CD4-positive, alpha-beta memory T cell (primary cell): ENCODE measurements around the gene RTP5. TPM values are rescaled to one million over a fixed set of nuclear protein-coding genes. Genes with fewer than 3 reads are reported as not detected.
A peak's percentile ranks its signal among the peaks of the same experiment; 100 is the strongest.

Source experiments
- CTCF ChIA-PET: fragments of 350-600 bp; sonication (Branson Sonifier 250); formaldehyde crosslinking; loops from one replicate; lab custom pipeline; 2021; ENCODE audit warnings: inconsistent platforms; ENCODE audit not compliant: partially characterized antibody; lab: Charles Lee
- POLR2A ChIA-PET: fragments of 350-600 bp; sonication (Branson Sonifier 250); formaldehyde crosslinking; loops from one replicate; lab custom pipeline; 2021; ENCODE audit not compliant: partially characterized antibody; lab: Charles Lee
- DNase-seq, 5 donors: peaks; one replicate each; pipeline versions ENCODE4 v3.0.0 to v3.0.0-alpha.2; 2020 to 2022; ENCODE audit warnings: mixed read lengths in 1 of 5
- H3K27ac ChIP-seq: one replicate; pipeline ENCODE4 v1.7.0; 2013; ENCODE audit warnings: low read depth, low read length
- H3K27me3 ChIP-seq: 2 replicates; pipeline ENCODE4 v1.7.0; 2013; ENCODE audit warnings: mild to moderate bottlenecking, low read length, moderate library complexity; ENCODE audit not compliant: insufficient read depth
- H3K36me3 ChIP-seq: 2 replicates; pipeline ENCODE4 v1.7.0; 2013; ENCODE audit warnings: mild to moderate bottlenecking, low read length, moderate library complexity; ENCODE audit not compliant: insufficient read depth
- H3K4me1 ChIP-seq: 2 replicates; pipeline ENCODE4 v1.7.0; 2013; ENCODE audit warnings: mild to moderate bottlenecking, low read length, moderate library complexity; ENCODE audit not compliant: insufficient read depth
- H3K4me3 ChIP-seq, 2 donors: one replicate each; pipeline ENCODE4 v1.7.0; 2013; ENCODE audit warnings: low read length in 2 of 2, mild to moderate bottlenecking in 1 of 2
- H3K9me3 ChIP-seq, 2 donors: one replicate each; pipeline ENCODE4 v1.7.0; 2013; ENCODE audit warnings: low read length in 2 of 2, control low read depth in 1 of 2; ENCODE audit not compliant: control insufficient read depth in 1 of 2
- H3K27ac Mint-ChIP-seq, 7 donors: one replicate each; pipeline ENCODE4 v1.8.0; 2020 to 2021; ENCODE audit warnings: mixed read lengths in 7 of 7, mild to moderate bottlenecking in 6 of 7, inconsistent platforms in 3 of 7, moderate library complexity in 3 of 7
- H3K27me3 Mint-ChIP-seq, 2 donors: one replicate each; pipeline ENCODE4 v1.8.0; 2020 to 2021; ENCODE audit warnings: mixed read lengths in 2 of 2
- H3K36me3 Mint-ChIP-seq, 2 donors: one replicate each; pipeline ENCODE4 v1.8.0; 2020 to 2021; ENCODE audit warnings: mixed read lengths in 2 of 2, inconsistent platforms in 1 of 2, mild to moderate bottlenecking in 1 of 2
- H3K4me1 Mint-ChIP-seq, 4 donors: one replicate each; pipeline ENCODE4 v1.8.0; 2020 to 2021; ENCODE audit warnings: mixed read lengths in 4 of 4, mild to moderate bottlenecking in 1 of 4
- H3K4me3 Mint-ChIP-seq, 8 donors: one replicate each; pipeline ENCODE4 v1.8.0; 2020 to 2021; ENCODE audit warnings: mixed read lengths in 8 of 8, mild to moderate bottlenecking in 7 of 8, moderate library complexity in 6 of 8, inconsistent platforms in 3 of 8
- H3K9me3 Mint-ChIP-seq, 8 donors: one replicate each; pipeline ENCODE4 v1.8.0; 2020 to 2021; ENCODE audit warnings: mixed read lengths in 8 of 8, mild to moderate bottlenecking in 5 of 8, inconsistent platforms in 3 of 8, moderate library complexity in 1 of 8
- intact Hi-C: fragments of 100-400 bp; cut with micrococcal nuclease; formaldehyde crosslinking; loops from one replicate; pipeline ENCODE4 v1.15.1; 2023
- polyA plus RNA-seq, 2 donors: library from polyadenylated mRNA; unstranded; fragments of 300-500 nt; fragmentation: Illumina TruSeq; gene quantifications; one replicate each; pipeline ENCODE4 v1.2.3, GENCODE V29; 2021
- total RNA-seq, 2 experiments: library from RNA; stranded (reverse); gene quantifications; one replicate each; pipeline ENCODE4 v1.2.3, GENCODE V29; 2021

The RTP5 gene
- total and polyA plus RNA-seq, 4 experiments from 2014 or later = 0.28 TPM; not detected in 3

DNA sequence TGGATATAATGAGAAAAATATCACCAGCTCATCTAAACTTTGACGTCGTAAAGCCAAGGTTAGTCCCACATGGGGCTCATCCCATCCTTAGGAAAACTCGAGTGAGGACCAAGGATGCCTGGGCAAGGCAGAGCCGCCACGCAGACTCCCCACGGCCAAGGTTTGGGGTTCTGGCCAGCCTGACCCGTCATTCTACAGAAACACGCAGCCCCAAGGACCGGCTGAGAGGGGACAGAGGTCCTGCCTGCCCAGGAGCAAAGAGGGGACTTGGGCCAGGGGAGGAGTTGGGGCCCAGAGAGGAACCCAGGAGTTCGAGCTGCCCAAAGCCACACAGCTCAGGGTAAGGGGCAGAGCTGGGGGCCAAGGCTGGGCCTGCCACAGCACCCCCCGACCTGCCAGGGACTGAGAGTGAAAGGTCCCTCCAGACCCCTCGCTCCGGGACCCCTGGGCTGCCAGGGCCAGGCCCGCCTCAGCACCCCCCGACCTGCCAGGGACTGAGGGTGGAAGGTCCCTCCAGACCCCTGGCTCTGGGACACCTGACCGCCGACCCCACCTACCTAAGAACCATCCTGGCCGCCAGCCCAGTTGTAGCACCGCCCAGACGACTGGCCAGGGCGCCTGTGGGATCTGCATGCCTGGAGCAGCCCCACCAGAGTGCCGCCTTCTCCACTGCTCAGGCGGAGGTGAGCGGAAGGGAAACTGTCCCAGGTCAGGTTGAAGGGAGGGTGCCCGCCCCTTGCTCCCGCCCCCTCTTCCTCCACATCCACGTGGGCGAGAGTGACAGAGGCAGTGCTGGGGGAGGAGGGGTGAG, 11.1 kb upstream of the RTP5 start, which contains the start of gene PDCD1:
Gene PDCD1 (minus strand): TSS at position 689 of the 811 bp plus-strand sequence. CDS start 56 bp downstream, at position 633.
- no peaks in the 10 kb centered on the region for H3K9me3 ChIP-seq
- ChIA-PET POLR2A (interaction anchor here (0.8 to 3.3 kb wide), 9 partner anchors 10 to 170 kb away, joined by 3 to 31 read pairs (median 11); partner anchors contain the start of genes D2HGDH, ING5 and RTP5), CTCF (interaction anchor here (1.0 kb wide), 1 partner anchor 172 kb away, joined by 3 read pairs; the partner anchor contains the start of gene DTYMK)
- DNase-seq = peak; percentile 48 to 75 (median 58)
- peaks cover 29 to 67% (median 46%) of the 10 kb centered on the region in 4 donors for H3K4me1 Mint-ChIP-seq
- no peaks in the 10 kb centered on the region for H3K36me3 ChIP-seq
- peak within 1 kb of the TSS; percentile 88 to 96 (median 90) for H3K4me3 Mint-ChIP-seq
- H3K4me1 ChIP-seq = peaks cover 74% of the 10 kb centered on the region
- no peaks in the 10 kb centered on the region for H3K9me3 Mint-ChIP-seq
- peak within 1 kb of the TSS; percentile 92 to 98 (median 96) for H3K27ac Mint-ChIP-seq
- H3K27ac ChIP-seq = peak within 1 kb of the TSS; percentile 64
- peaks cover 0 to 1% of the 10 kb centered on the region in 2 donors for H3K36me3 Mint-ChIP-seq
- no peaks in the 10 kb centered on the region for H3K27me3 Mint-ChIP-seq
- peak within 1 kb of the TSS; percentile 58 to 68 for H3K4me3 ChIP-seq
- no peaks in the 10 kb centered on the region for H3K27me3 ChIP-seq
- intact Hi-C loops = loop anchor here (1.0 to 5.0 kb wide), 3 partner anchors 14 to 96 kb away; no protein-coding TSS in a partner anchor

DNA sequence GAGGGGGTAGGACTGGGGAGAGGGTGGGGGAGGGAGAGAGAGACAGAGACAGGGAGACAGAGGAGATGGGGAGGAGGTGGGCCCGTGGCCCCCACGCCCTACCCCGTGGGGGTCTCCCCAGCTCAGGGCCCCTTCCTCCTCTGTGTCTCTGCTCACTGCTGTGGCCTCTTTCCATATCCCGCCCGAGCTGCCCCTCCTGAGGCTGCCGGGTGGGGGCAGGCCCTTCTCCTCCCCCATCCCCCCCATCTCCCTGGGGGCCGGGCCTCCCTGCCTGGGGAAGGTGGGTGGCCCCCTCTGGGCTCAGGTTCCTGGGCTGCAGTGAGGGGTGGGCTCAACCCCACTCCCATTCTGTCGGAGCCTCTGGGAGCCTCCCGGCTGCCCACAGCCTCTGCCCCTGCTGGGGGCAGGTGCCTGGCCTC, 10.5 kb upstream of the RTP5 start:
- Histone ChIP-seq H3K36me3 (no peaks in the 10 kb centered on the region), H3K4me1 (peaks cover 80% of the 10 kb centered on the region), H3K9me3 (no peaks in the 10 kb centered on the region), H3K4me3 (peak overlapping the region; percentile 23 to 68), H3K27me3 (no peaks in the 10 kb centered on the region), H3K27ac (peak overlapping the region; percentile 64)
- H3K4me3 Mint-ChIP-seq = peak overlapping the region in 7 of 8 donors; percentile 38 to 96 (median 88)
- H3K36me3 Mint-ChIP-seq = peaks cover 0 to 1% of the 10 kb centered on the region in 2 donors
- H3K27me3 Mint-ChIP-seq = no peaks in the 10 kb centered on the region
- CTCF ChIA-PET = interaction anchor here (1.5 to 1.9 kb wide), 4 partner anchors 8 to 157 kb away, joined by 3 to 5 read pairs (median 4); partner anchors contain the start of gene ING5
- POLR2A ChIA-PET = interaction anchor here (0.8 to 3.3 kb wide), 10 partner anchors 9 to 171 kb away, joined by 3 to 31 read pairs (median 10); partner anchors contain the start of genes D2HGDH, ING5 and RTP5
- intact Hi-C loops = loop anchor here (1.0 to 5.0 kb wide), 3 partner anchors 15 to 97 kb away; no protein-coding TSS in a partner anchor
- no peaks in the 10 kb centered on the region for H3K9me3 Mint-ChIP-seq
- no peak for DNase-seq
- peak overlapping the region in 3 of 7 donors; percentile 18 to 96 (median 92) for H3K27ac Mint-ChIP-seq
- peaks cover 31 to 74% (median 49%) of the 10 kb centered on the region in 4 donors for H3K4me1 Mint-ChIP-seq

DNA sequence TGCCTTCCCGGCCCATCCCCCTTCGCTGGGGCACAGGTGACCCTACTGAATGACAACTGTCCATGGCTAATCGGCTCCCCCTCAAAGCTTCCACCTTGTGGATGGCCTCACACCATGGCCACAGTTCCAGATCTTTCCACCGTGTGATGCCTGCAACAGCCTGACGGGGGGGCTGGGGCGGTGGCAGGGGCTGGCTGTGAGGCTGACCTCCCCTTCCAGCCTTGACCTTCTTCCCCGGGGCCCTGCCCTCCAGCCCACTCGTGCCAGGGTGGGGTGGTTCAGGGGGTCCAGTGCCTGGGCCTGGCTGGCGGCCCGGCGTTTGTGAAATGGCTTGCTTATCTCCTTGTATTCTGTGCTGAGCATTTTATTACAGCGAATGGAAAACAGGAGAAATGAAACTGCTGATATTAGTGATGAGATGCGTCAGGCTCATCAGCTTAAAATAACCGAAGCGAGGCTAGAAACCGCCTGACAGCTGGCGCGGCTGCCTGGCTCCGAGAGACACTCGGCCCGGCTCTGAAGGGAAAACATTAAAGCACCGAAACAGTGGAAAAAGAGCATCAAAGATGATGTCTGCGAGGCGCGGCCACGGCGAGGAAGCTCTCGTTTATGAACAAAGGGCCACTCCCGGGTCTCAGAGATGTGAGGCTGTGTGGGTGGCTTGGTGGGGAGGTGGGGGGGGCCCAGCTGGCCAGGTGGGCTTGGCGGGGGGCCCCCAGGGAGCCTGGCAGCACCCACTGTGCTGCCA, 9.9 kb upstream of the RTP5 start:
- ChIA-PET POLR2A (interaction anchor here (1.4 to 3.3 kb wide), 9 partner anchors 8 to 171 kb away, joined by 4 to 31 read pairs (median 11); partner anchors contain the start of genes D2HGDH, ING5 and RTP5), CTCF (interaction anchor here (1.5 to 1.9 kb wide), 5 partner anchors 9 to 158 kb away, joined by 3 to 7 read pairs (median 5); partner anchors contain the start of gene ING5)
- Mint-ChIP-seq H3K27me3 (peaks cover 0 to 2% of the 10 kb centered on the region in 2 donors), H3K27ac (peak overlapping the region; percentile 92 to 98 (median 96)), H3K9me3 (no peaks in the 10 kb centered on the region), H3K4me1 (peaks cover 37 to 79% (median 55%) of the 10 kb centered on the region in 4 donors), H3K36me3 (peaks cover 0 to 1% of the 10 kb centered on the region in 2 donors), H3K4me3 (peak overlapping the region; percentile 87 to 96 (median 90))
- H3K27me3 ChIP-seq = no peaks in the 10 kb centered on the region
- no peaks in the 10 kb centered on the region for H3K36me3 ChIP-seq
- intact Hi-C loops = loop anchor here (1.0 to 5.0 kb wide), 3 partner anchors 15 to 97 kb away; no protein-coding TSS in a partner anchor
- peak overlapping the region; percentile 64 for H3K27ac ChIP-seq
- H3K9me3 ChIP-seq = no peaks in the 10 kb centered on the region
- H3K4me1 ChIP-seq = peaks cover 84% of the 10 kb centered on the region
- peak; percentile 26 to 71 (median 39) for DNase-seq
- H3K4me3 ChIP-seq = peak overlapping the region; percentile 23 to 68

DNA sequence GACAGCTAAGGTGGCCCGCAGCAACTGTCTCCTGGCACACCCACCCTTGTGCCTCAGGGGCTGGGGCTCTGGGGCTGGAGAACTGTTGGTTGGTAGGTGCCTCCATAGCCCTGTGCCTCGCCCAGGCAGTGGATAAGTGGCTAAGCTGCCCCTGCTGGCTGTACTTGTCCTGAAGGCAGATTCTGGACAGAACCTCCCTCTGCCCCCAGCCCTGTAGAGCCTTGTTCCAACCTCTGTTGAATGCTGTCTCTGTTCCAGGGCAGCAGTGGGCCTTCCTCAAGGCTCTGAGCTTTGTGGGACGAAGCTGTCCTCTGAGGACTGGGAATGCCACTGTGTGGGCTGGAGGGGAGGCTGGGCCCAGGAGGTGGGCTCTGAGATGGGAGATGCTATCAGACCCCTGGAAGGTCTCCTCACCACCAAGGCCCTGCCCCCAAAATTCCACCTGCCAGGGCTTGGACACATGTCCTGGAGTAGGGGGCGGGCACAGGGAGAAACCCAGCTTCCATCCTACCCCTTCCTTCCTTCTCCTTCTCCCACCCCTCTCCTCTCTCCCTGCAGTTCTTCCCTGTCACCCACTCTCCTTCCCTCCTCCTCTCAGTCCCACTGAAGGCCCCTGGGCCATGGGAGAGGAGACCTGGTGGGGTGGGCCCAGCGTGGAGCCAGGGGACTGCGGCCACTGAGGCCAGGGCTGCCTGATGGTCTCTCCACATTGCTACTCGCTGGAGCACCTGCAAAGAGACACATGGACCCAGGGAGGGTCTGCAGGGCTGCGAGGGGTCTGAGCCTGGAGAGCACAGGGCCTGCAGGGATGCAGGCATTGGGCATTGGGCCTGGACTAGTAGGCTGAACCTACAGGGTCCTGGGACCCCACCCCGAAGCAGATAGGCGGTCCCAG, 9.1 kb upstream of the RTP5 start:
- Mint-ChIP-seq H3K4me3 (peak overlapping the region in 6 of 8 donors; percentile 22 to 96 (median 76)), H3K27ac (peak overlapping the region in 4 of 7 donors; percentile 29 to 92 (median 65)), H3K36me3 (peaks cover 0 to 1% of the 10 kb centered on the region in 2 donors), H3K27me3 (peaks cover 0 to 3% of the 10 kb centered on the region in 2 donors), H3K9me3 (no peaks in the 10 kb centered on the region), H3K4me1 (peaks cover 44 to 85% (median 61%) of the 10 kb centered on the region in 4 donors)
- Histone ChIP-seq H3K9me3 (no peaks in the 10 kb centered on the region), H3K4me1 (peaks cover 84% of the 10 kb centered on the region), H3K27me3 (no peaks in the 10 kb centered on the region), H3K4me3 (peak overlapping the region in 1 of 2 donors; percentile 68), H3K36me3 (no peaks in the 10 kb centered on the region), H3K27ac (peak overlapping the region; percentile 64)
- POLR2A ChIA-PET = interaction anchor here (1.5 to 3.3 kb wide), 7 partner anchors 8 to 158 kb away, joined by 5 to 31 read pairs (median 13); partner anchors contain the start of genes D2HGDH, ING5 and RTP5
- peak in 1 of 5 donors; percentile 25 for DNase-seq
- CTCF ChIA-PET = interaction anchor here (1.5 to 1.9 kb wide), 5 partner anchors 8 to 159 kb away, joined by 3 to 7 read pairs (median 5); partner anchors contain the start of gene ING5
- intact Hi-C loops = no loop called here

GRCh38 chr2:241861264-241861663, 8.3 kb upstream of the RTP5 start:
- peak overlapping the region in 7 of 8 donors; percentile 51 to 72 (median 64) for H3K4me3 Mint-ChIP-seq
- peaks cover 81% of the 10 kb centered on the region for H3K4me1 ChIP-seq
- no peaks in the 10 kb centered on the region for H3K36me3 ChIP-seq
- DNase-seq = no peak
- H3K4me1 Mint-ChIP-seq = peaks cover 49 to 85% (median 62%) of the 10 kb centered on the region in 4 donors
- peaks cover 0 to 3% (median 0%) of the 10 kb centered on the region in 8 donors for H3K9me3 Mint-ChIP-seq
- H3K27me3 ChIP-seq = no peaks in the 10 kb centered on the region
- H3K36me3 Mint-ChIP-seq = peaks cover 0 to 1% of the 10 kb centered on the region in 2 donors
- intact Hi-C loops = no loop called here
- no peak overlapping the region for H3K27ac ChIP-seq
- POLR2A ChIA-PET = no interaction called here
- peaks cover 0 to 3% of the 10 kb centered on the region in 2 donors for H3K27me3 Mint-ChIP-seq
- CTCF ChIA-PET = no interaction called here
- no peaks in the 10 kb centered on the region for H3K9me3 ChIP-seq
- no peak overlapping the region for H3K4me3 ChIP-seq
- peak overlapping the region in 6 of 7 donors; percentile 3 to 98 (median 80) for H3K27ac Mint-ChIP-seq
